HepG2 (cell line): ENCODE measurements around the gene AP1AR. TPM values are rescaled to one million over a fixed set of nuclear protein-coding genes. Genes with fewer than 3 reads are reported as not detected.

Experiments
- AGO2 ChIP-seq: fragments of 200-400 bp; formaldehyde crosslinking; optimal IDR thresholded peaks from 2 replicates; pipeline ENCODE3; 2017; ENCODE audit warnings: mild to moderate bottlenecking, low read depth, low read length, moderate library complexity
- BATF2 ChIP-seq: sonication (generic); formaldehyde crosslinking; IDR thresholded peaks from 2 replicates; pipeline ENCODE4 v1.8.0; 2022; ENCODE audit warnings: mild to moderate bottlenecking, missing genetic modification reagents, moderate library complexity
- CENPX ChIP-seq: sonication (generic); formaldehyde crosslinking; IDR thresholded peaks from 2 replicates; pipeline ENCODE4 v1.9.0; 2021; ENCODE audit warnings: mild to moderate bottlenecking, missing genetic modification reagents, moderate library complexity
- EHMT2 ChIP-seq: fragments of 200-600 bp; sonication (generic); IDR thresholded peaks from 2 replicates; pipeline ENCODE4 v1.7.0; 2017; ENCODE audit warnings: antibody characterized with exemption, low read depth, low read length, borderline replicate concordance
- HDAC6 ChIP-seq: fragments of 200-600 bp; sonication (generic); IDR thresholded peaks from 2 replicates; pipeline ENCODE4 v1.7.0; 2017; ENCODE audit warnings: mild to moderate bottlenecking, antibody characterized with exemption, low read length, low read depth
- IRF9 ChIP-seq: sonication (generic); formaldehyde crosslinking; IDR thresholded peaks from 2 replicates; pipeline ENCODE4 v1.8.0; 2022; ENCODE audit warnings: missing genetic modification reagents, mild to moderate bottlenecking, borderline replicate concordance
- NFATC3 ChIP-seq: sonication (generic); formaldehyde crosslinking; IDR thresholded peaks from 2 replicates; pipeline ENCODE4 v1.5.1; 2020; ENCODE audit warnings: mild to moderate bottlenecking, missing genetic modification reagents
- NR1H2 ChIP-seq: sonication (generic); formaldehyde crosslinking; IDR thresholded peaks from 2 replicates; pipeline ENCODE4 v1.8.1; 2022; ENCODE audit warnings: low read depth, missing genetic modification reagents, borderline replicate concordance
- PAWR ChIP-seq: sonication (generic); formaldehyde crosslinking; IDR thresholded peaks from 2 replicates; pipeline ENCODE4 v1.4.0; 2020; ENCODE audit warnings: missing genetic modification reagents, mild to moderate bottlenecking, borderline replicate concordance
- PITX1 ChIP-seq: sonication (generic); formaldehyde crosslinking; IDR thresholded peaks from 2 replicates; pipeline ENCODE4 v1.5.1; 2020; ENCODE audit warnings: mild to moderate bottlenecking, missing genetic modification reagents
- PTBP1 ChIP-seq: fragments of 200-400 bp; formaldehyde crosslinking; IDR thresholded peaks from 2 replicates; pipeline ENCODE4 v1.6.1; 2018; ENCODE audit warnings: low read length, low read depth; ENCODE audit not compliant: poor library complexity, severe bottlenecking
- RCOR2 ChIP-seq: IDR thresholded peaks from 2 replicates; pipeline ENCODE4 v1.6.1; 2016; ENCODE audit warnings: missing biosample characterization, missing genetic modification reagents
- STAT5B ChIP-seq: sonication (generic); formaldehyde crosslinking; IDR thresholded peaks from 2 replicates; pipeline ENCODE4 v1.4.0; 2020; ENCODE audit warnings: missing genetic modification reagents
- TAF1 ChIP-seq: sonication (generic); formaldehyde crosslinking; IDR thresholded peaks from 2 replicates; pipeline ENCODE4 v1.4.0; 2020; ENCODE audit warnings: missing genetic modification reagents
- TAF15 ChIP-seq: fragments of 200-400 bp; formaldehyde crosslinking; IDR thresholded peaks from one replicate; pipeline ENCODE4 v1.6.1; 2018; ENCODE audit warnings: mild to moderate bottlenecking, low read depth, low read length; ENCODE audit not compliant: poor library complexity, severe bottlenecking
- TARDBP ChIP-seq: sonication (generic); formaldehyde crosslinking; IDR thresholded peaks from 2 replicates; pipeline ENCODE4 v1.8.0; 2022; ENCODE audit warnings: mild to moderate bottlenecking, missing genetic modification reagents
- TBX2 ChIP-seq: sonication (generic); formaldehyde crosslinking; IDR thresholded peaks from 2 replicates; pipeline ENCODE4 v1.5.0; 2020; ENCODE audit warnings: missing genetic modification reagents, mild to moderate bottlenecking, borderline replicate concordance
- ZHX1 ChIP-seq: sonication (generic); formaldehyde crosslinking; IDR thresholded peaks from 2 replicates; pipeline ENCODE4 v1.8.1; 2022; ENCODE audit warnings: low read depth, mild to moderate bottlenecking, missing genetic modification reagents
- ZNF367 ChIP-seq: sonication (generic); formaldehyde crosslinking; IDR thresholded peaks from 2 replicates; pipeline ENCODE4 v1.4.0; 2020; ENCODE audit warnings: missing genetic modification reagents, borderline replicate concordance
- ZNF543 ChIP-seq: sonication (generic); formaldehyde crosslinking; IDR thresholded peaks from 2 replicates; pipeline ENCODE4 v1.4.0; 2020; ENCODE audit warnings: mild to moderate bottlenecking, missing genetic modification reagents
- ZNF580 ChIP-seq: IDR thresholded peaks from 2 replicates; pipeline ENCODE4 v1.6.1; 2016; ENCODE audit warnings: low read depth, borderline replicate concordance
- ZNF891 ChIP-seq: sonication (generic); formaldehyde crosslinking; IDR thresholded peaks from 2 replicates; pipeline ENCODE4 v1.5.0; 2020; ENCODE audit warnings: mild to moderate bottlenecking, missing genetic modification reagents
- polyA plus RNA-seq, 8 experiments: library from polyadenylated mRNA; depleted of rRNA in 3 of 8; stranded (reverse) in 7 of 8; unstranded in 1 of 8; fragments of >200 nt; fragmentation: Illumina TruSeq in 4 of 8; extraction: Trizol in 4 of 8; gene quantifications; 2 replicates each; pipeline versions ENCODE4 v1.2.1 to v1.2.3, GENCODE V29; 2011 to 2016; ENCODE audit warnings: low read depth in 4 of 8, missing spikeins in 1 of 8, mixed read lengths in 1 of 8; ENCODE audit not compliant: insufficient read depth in 1 of 8
- total RNA-seq, 5 experiments: library from RNA; depleted of rRNA; stranded (reverse); fragments of >200 nt; fragmentation: Illumina TruSeq; extraction: Trizol; gene quantifications; 2 replicates each; pipeline ENCODE4 v1.2.3, GENCODE V29; 2016; ENCODE audit warnings: low read depth in 1 of 5
- TF ChIP-seq, protein P1 (sequence below): sonication (generic); formaldehyde crosslinking; IDR thresholded peaks from 2 replicates; pipeline ENCODE4 v1.4.0; 2020; ENCODE audit warnings: missing genetic modification reagents; ENCODE audit errors: not compliant biosample characterization
- TF ChIP-seq, protein P2 (sequence below): sonication (generic); formaldehyde crosslinking; IDR thresholded peaks from 2 replicates; pipeline ENCODE4 v1.9.0; 2021; ENCODE audit warnings: missing genetic modification reagents, mild to moderate bottlenecking, borderline replicate concordance

Gene AP1AR
- total and polyA plus RNA-seq, 2 of the 13 experiments (the other 11 are each of a cell fraction or from before 2014, with no cell fraction given) = 24.9 to 39.9 TPM

DNA sequence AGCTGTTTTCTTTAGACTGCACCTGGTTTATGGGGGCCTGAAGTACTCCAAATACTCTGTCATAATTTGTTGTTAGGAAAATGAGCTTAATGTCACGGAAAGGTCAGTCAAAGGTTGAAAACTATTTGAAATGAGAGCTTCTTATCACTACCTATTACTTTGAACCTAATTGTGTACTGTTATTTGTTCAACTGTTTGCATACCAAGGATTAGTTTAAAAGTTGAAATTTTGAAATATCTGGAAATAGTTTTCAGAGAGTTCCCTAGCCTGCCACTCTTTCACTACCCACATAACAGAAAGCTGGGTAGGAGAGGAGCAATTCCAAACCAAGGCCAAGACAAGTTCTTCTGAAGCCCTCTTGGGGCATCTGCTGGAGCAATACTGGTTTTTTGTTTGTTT is 28.0 kb upstream of the AP1AR start (continued):
- TF ChIP-seq ZHX1 (CRISPR knock-in tag) (no peak), ZNF891 (CRISPR knock-in tag) (no peak), NFATC3 (CRISPR knock-in tag) (no peak), ZNF580 (CRISPR knock-in tag) (no peak), TAF15 (no peak), TBX2 (CRISPR knock-in tag) (no peak), EHMT2 (no peak), PITX1 (CRISPR knock-in tag) (peak; percentile 58; the same call in 1 of the 2 replicates), IRF9 (CRISPR knock-in tag) (no peak), AGO2 (no peak), CENPX (CRISPR knock-in tag) (no peak), ZNF367 (no peak), PTBP1 (no peak), HDAC6 (no peak), STAT5B (CRISPR knock-in tag) (no peak), PAWR (CRISPR knock-in tag) (no peak), TAF1 (CRISPR knock-in tag) (no peak), TARDBP (CRISPR knock-in tag) (no peak), NR1H2 (CRISPR knock-in tag) (no peak), BATF2 (no peak), ZNF543 (CRISPR knock-in tag) (no peak), RCOR2 (CRISPR knock-in tag) (peak; percentile 62; the same call in 1 of the 2 replicates)
- TF ChIP-seq, protein P1, sequence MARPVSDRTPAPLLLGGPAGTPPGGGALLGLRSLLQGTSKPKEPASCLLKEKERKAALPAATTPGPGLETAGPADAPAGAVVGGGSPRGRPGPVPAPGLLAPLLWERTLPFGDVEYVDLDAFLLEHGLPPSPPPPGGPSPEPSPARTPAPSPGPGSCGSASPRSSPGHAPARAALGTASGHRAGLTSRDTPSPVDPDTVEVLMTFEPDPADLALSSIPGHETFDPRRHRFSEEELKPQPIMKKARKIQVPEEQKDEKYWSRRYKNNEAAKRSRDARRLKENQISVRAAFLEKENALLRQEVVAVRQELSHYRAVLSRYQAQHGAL (CRISPR knock-in tag) = no peak
- TF ChIP-seq, protein P2, sequence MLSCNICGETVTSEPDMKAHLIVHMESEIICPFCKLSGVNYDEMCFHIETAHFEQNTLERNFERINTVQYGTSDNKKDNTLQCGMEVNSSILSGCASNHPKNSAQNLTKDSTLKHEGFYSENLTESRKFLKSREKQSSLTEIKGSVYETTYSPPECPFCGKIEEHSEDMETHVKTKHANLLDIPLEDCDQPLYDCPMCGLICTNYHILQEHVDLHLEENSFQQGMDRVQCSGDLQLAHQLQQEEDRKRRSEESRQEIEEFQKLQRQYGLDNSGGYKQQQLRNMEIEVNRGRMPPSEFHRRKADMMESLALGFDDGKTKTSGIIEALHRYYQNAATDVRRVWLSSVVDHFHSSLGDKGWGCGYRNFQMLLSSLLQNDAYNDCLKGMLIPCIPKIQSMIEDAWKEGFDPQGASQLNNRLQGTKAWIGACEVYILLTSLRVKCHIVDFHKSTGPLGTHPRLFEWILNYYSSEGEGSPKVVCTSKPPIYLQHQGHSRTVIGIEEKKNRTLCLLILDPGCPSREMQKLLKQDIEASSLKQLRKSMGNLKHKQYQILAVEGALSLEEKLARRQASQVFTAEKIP (CRISPR knock-in tag) = no peak
